GM15510 (cell line): ENCODE measurements around the gene BACH2.

Experiments used
- POLR2A ChIP-seq: IDR thresholded peaks from 3 replicates; pipeline ENCODE4 v1.6.1; 2011; ENCODE audit warnings: borderline replicate concordance; ENCODE audit not compliant: insufficient read length; ENCODE audit errors: extremely low read depth

Gene BACH2

GRCh38 chr6:89927791-89928550 lies 368.7 kb downstream of the BACH2 start:
- TF ChIP-seq POLR2A: no peak

GRCh38 chr6:89927264-89927663 lies 369.4 kb downstream of the BACH2 start:
- TF ChIP-seq POLR2A: no peak

- TF ChIP-seq POLR2A: no peak
Observed at GRCh38 chr6:89925826-89926225, 370.8 kb downstream of the BACH2 start.

- no peak for TF ChIP-seq POLR2A
Observed at GRCh38 chr6:89924231-89924630, 372.4 kb downstream of the BACH2 start.

GRCh38 chr6:89921691-89922090 lies 375.0 kb downstream of the BACH2 start:
- no peak for TF ChIP-seq POLR2A

- TF ChIP-seq POLR2A: no peak
Observed at GRCh38 chr6:89921197-89921596, 375.4 kb downstream of the BACH2 start.

- no peak for TF ChIP-seq POLR2A
Observed at GRCh38 chr6:89917801-89918366, 378.8 kb downstream of the BACH2 start.

GRCh38 chr6:89917216-89917615 lies 379.4 kb downstream of the BACH2 start:
- no peak for TF ChIP-seq POLR2A

- TF ChIP-seq POLR2A: no peak
Observed at GRCh38 chr6:89916136-89916920, 380.3 kb downstream of the BACH2 start.

- no peak for TF ChIP-seq POLR2A
Observed at GRCh38 chr6:89910902-89911240, 385.8 kb downstream of the BACH2 start.

GRCh38 chr6:89895276-89895874 lies 401.3 kb downstream of the BACH2 start:
- TF ChIP-seq POLR2A: no peak

GRCh38 chr6:89894169-89894568 lies 402.5 kb downstream of the BACH2 start, which contains the start of gene GJA10:
Gene GJA10 (plus strand): TSS chr6:89894469. CDS start chr6:89894469, 0 bp downstream.
- TF ChIP-seq POLR2A: no peak

- TF ChIP-seq POLR2A: no peak
Observed at GRCh38 chr6:89888871-89889270, 407.8 kb downstream of the BACH2 start.

- TF ChIP-seq POLR2A: no peak
Observed at GRCh38 chr6:89888138-89888514, 408.5 kb downstream of the BACH2 start.

- no peak for TF ChIP-seq POLR2A
Observed at GRCh38 chr6:89887452-89888137, 409.0 kb downstream of the BACH2 start.
